Measurements from ENCODE around the gene GPANK1.
A peak's percentile ranks its signal among the peaks of the same experiment; 100 is the strongest.
"Not testable (repeated sequence)": the region's sequence is repeated elsewhere in the genome, so short reads cannot be mapped to it uniquely, and the experiment has no call there.

The GPANK1 gene

DNA sequence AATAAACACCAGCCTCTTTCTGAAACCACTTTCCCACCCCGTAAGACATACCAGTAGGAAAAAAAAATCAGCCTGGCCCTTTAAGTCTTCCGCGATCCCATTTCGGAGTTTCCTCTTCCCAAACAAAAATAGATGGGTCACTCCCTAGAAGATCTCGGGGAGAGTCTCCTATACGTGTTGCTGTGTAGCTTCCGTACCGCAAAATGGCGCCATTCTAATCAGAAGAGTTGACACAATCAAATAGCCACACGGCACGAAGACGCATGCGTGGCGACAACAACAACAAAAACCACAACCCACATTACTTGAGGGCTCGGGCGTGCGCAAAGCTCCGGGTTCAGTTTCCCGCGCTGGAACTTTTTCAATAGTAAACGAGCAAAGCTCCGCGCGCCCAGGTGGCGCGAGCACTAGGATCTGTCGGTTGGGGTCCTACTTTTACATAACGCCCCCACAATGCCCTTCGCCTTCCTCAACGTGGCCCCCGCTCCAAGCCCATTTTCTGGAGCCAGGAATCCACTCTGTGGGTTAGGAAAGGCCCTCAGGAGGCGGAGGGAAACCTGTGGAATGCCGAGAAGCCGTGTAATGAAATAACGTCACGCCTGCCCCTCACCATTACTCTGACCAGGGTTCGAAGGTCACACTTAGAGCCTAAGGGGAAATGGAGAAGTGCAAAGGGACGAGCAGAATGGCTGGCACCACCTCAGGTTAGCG, at the start of gene GPANK1:
TSS of gene GPANK1 (minus strand) at position 208 of the 711 bp plus-strand sequence. CDS start 519 bp downstream, outside the sequence.
- peak; percentile 82 to 87 for DNase-seq (ENCODE audit: low read depth in 2 of 2)

DNA sequence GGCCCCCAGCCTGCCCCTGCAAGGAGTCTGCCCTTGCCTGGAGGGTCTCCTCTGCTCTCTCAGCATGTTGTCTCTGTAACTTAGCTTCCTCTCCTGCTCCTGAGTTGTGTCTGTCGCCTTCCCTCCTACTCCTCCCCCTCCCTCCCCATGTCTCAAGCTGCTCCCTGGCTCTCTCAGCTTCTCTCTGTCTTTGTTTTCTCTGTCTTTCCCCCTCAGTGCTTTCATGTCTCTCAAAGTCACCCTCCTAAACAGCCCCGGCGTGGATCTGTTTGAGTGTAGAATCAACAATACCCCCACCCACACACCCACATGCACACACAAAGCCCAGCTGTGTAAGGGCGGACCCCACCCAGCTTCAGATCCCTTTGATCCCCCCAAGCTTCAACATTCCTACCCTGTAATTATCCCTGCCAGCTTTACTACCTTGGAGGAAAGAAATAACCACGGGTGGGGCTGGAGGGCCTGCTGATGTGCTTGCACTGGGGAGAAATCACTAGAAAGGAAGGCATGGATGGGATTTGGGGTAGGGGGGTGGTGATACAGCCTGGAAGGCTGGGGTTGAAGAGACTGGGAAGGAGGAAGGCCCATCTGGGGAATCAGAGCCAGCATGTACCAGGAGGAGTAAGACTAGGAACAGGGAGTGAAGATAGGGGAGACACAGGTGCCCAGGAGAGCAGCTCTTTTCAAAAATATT, 49.3 kb upstream of the GPANK1 start:
- DNase-seq (ENCODE audit: low read depth in 2 of 2): no peak

- DNase-seq (ENCODE audit: low read depth in 2 of 2): no peak
Observed at GRCh38 chr6:31713465-31713864, 48.7 kb upstream of the GPANK1 start.

DNA sequence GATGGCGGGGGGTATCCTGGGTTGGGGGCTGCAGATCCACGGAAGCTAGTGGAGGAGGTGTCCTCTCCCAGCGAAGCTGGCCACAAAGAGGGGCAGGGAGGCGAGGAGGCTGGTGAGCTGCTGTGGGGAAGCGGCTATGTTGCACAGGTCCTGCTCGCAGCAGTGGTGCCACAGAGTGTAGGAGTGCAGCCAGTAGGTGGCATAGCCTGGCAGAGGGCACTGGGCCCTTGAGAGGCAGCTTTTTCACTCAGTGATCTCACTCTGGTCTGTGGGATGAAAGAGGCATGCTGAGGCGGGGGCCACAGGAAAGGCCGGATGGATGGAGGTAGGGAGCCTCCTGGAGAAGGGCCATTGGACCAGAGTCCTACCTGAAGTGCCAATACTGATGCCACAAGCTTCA, 47.5 kb upstream of the GPANK1 start:
- no peak for DNase-seq (ENCODE audit: low read depth in 2 of 2)

DNA sequence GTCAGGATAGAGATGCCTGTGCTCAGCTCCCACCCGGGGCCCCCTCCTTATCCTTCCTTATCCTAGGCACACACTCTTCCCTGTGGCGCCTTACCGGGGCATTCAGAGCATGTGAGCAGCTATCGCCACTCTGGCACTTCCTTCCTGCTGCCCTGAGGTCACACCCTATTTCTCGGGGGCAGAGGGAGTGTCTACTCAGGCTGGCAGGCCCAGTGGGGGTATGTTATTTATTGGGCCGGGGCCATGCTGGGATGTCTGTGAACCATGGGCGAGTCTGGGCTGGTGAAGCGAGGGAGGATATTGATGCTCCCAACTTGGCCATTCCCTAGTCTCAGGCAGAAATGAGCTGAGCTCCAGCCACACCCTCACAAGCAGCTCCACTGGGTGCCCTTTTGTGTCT, 46.4 kb upstream of the GPANK1 start:
- no peak for DNase-seq (ENCODE audit: low read depth in 2 of 2)

DNA sequence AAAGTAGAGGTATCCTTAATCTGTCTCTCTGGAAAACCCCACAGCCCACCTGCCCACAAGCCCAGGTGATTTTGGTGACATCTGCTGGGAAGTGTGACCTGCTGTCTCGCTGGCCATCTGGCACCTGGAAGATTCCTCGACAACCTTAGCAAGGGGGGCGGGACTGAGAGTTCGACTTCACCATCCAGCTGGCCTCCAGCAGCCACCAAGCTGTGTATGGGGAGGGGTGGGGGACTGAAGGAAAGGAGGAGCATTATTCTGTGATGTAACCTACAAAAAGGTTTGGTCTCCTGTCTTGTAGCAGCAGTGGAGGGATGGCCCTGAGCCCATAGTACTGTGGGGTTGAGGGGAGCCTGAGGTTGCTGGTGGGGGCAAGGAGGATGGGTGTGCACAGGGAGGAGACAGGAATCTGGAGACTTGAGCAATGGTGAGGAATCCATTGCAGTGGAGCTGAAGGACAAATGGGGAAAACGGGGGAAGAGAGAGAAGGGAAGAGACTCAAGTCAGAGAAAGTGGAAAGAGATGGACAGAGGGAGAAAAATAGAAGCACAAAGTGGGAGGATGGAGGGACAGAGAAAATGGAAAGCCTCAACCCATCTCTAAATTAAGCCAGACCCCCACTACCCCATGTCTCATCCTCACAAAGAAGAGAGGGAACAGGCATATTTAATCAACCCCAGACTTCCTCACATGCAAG, 45.9 kb upstream of the GPANK1 start:
- no peak for DNase-seq (ENCODE audit: low read depth in 2 of 2)

DNA sequence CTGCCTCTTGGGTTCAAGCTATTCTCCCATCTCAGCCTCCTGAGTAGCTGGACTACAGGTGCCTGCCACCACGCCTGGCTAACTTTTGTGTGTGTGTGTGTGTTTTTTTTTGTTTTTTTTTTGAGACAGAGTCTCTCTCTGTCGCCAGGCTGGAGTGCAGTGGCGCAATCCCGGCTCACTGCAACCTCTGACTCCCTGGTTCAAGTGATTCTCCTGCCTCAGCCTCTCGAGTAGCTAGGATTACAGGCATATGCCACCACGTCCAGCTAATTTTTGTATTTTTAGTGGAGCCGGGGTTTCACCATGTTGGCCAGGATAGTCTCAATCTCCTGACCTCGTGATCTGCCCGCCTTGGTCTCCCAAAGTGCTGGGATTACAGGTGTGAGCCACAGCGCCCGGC, 44.4 kb upstream of the GPANK1 start:
- not testable (repeated sequence) for DNase-seq (ENCODE audit: low read depth in 2 of 2)

DNA sequence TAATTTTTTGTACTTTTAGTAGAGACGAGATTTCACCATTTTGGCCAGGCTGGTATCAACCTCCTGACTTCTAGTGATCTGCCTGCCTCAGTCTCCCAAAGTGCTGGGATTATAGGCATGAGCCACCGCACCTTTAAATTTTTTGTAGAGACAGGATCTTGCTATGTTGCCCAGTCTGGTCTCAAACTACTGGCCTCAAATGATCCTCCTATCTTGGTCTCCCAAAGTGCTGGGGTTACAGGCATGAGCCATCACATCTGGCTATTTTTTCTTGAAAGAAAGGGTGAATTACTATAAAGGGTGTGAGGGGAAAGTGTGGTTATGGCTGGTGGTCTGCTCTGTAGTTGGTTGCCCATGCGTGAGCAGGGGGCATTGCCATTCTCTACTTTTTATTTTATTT, 43.4 kb upstream of the GPANK1 start:
- DNase-seq (ENCODE audit: low read depth in 2 of 2): no peak

DNA sequence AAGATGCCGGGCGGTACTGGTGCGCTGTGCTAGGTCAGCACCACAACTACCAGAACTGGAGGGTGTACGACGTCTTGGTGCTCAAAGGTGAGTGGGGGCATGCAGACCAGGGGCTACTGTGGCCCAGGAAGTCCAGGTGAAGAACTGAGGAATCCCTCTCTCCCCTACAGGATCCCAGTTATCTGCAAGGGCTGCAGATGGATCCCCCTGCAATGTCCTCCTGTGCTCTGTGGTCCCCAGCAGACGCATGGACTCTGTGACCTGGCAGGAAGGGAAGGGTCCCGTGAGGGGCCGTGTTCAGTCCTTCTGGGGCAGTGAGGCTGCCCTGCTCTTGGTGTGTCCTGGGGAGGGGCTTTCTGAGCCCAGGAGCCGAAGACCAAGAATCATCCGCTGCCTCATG, 42.9 kb upstream of the GPANK1 start:
- DNase-seq (ENCODE audit: low read depth in 2 of 2): no peak

DNA sequence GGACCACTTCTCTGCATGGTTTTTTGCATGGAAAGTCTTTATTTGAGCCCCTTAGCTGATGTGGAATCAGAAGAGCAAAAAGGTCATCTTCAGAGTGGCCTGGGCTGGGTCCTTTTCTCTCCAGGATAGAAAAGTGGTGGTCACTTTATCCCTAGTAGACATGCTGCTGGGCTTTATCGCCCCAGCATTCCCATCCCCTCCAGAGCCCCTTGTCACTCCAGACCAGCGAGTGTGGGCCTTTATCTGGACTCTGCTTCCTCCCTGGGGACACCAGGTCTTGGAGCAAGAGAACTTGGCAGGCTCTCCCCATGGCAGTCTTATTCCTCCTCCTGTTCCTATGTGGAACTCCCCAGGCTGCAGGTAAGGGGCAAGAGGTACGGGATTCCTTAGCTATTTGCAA, 41.8 kb upstream of the GPANK1 start, which contains the start of gene LY6G6F:
TSS of gene LY6G6F (plus strand) at position 268 of the 400 bp plus-strand sequence. CDS start at position 309, 41 bp downstream.
- no peak for DNase-seq (ENCODE audit: low read depth in 2 of 2)

DNA sequence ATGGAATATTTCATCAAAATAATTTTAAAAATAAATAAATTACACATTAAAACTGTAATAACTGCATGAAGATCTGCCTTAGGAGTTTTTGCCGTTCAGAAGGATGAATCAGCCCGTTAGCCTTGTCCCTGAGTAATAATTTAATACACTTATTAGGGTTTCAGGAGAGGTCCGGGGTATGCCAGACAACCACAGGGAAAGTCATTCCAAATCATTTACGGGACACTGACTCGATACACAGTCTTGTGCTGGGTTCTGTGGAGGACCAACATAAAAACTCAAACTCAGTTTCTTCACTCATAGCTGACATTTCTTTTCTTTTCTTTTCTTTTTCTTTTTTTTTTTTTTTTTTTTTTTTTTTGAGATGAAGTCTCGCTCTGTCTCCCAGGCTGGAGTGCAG, 41.1 kb upstream of the GPANK1 start:
- no peak for DNase-seq (ENCODE audit: low read depth in 2 of 2)

GRCh38 chr6:31702819-31703716, 38.3 kb upstream of the GPANK1 start, which contains the start of gene ABHD16A:
Gene ABHD16A (minus strand): TSS chr6:31703324. CDS start chr6:31703281, 43 bp downstream.
- peak; percentile 94 to 96 for DNase-seq (ENCODE audit: low read depth in 2 of 2)

GRCh38 chr6:31702405-31702818, 37.6 kb upstream of the GPANK1 start:
- DNase-seq (ENCODE audit: low read depth in 2 of 2): no peak

GRCh38 chr6:31701666-31702404, 37.0 kb upstream of the GPANK1 start:
- no peak for DNase-seq (ENCODE audit: low read depth in 2 of 2)

DNA sequence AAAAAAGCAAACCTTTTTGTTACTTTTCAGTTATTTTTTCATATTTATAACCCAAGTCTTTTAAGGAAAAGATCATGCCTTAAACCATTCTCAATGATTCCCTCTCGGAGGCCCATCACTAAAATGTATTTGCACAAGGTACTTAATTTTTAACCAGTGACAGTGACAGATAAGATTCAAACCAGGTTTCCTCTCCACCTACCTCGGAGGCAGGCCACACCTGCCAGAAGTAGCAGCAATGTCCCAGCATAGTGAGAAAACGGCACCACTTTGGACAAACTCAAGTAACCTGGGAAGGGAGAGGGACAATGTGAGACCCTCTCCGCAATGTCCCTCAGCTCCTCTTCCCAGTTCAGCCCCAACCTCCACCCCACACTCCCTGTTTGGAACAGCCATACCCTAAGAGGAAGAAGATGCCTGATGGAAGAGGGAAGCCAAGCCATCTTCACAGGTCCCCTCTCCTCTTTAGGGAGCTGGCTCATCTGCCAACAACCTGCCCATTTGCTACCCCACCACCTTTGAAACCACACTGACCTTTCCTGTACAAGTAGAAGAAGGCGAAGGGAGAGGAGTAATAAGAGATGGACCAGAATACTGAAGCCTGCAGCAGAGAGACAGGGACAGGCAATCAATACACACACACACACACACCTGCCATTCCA, 36.1 kb upstream of the GPANK1 start:
- no peak for DNase-seq (ENCODE audit: low read depth in 2 of 2)

DNA sequence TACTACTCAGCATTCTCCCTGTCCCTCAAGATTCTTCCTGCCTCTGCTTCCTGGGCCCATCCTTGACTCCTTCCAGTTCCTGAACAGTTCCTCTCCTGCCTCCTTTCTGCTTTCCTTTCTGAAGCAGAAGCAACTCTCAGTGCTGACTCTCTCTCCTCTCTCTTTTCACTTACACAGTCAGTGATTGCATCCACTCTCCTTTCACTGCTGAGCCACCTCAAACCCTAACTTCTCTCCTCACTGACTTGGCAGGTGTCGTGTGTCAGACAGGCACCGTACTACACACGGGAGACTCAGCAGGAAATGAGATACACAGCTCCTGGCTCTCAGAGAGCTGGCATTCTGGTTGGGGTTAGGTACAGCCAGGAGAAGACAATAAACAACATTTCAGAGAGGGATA, 32.8 kb upstream of the GPANK1 start:
- DNase-seq (ENCODE audit: low read depth in 2 of 2): no peak

- no peak for DNase-seq (ENCODE audit: low read depth in 2 of 2)
Observed at GRCh38 chr6:31693535-31693934, 28.7 kb upstream of the GPANK1 start.

DNA sequence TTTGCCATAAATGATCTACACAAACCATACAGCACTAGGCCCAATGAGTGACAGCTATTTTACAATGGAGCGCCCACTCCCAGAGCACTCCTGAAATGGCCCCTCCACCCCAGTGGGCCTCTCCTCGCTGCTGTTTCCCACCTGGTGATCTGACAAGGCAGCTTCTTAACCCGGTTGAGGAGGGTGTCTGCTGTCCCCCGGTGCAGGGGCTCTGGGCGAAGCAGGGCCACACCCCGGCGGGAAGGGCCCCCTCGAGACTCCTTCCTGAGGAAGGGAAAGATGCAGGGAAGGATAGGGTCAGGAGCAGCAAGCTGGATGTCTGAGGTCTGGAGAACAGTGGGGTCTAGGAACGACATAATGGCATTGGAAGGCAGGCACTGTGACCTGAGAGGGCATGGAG, 28.1 kb upstream of the GPANK1 start:
- DNase-seq (ENCODE audit: low read depth in 2 of 2): no peak

DNA sequence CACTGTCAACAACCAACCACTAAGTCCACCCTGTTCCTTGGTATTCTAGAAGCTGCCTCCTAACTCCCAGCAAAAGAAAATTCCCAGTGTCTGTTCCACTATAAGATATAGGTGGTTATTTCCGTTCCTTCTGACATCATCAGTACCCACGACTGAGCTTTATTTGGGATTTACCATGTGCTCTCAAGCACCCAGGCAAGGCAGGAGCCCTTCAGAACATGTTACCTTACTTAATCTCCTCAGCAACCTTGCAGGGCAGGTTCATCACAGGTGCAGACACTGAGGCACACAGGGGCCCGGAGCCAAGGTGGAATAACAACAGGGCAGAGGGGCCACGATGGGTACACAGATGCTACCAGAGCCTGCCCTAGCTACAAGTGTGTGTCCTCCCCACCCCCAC, 27.6 kb upstream of the GPANK1 start:
- DNase-seq (ENCODE audit: low read depth in 2 of 2): no peak

DNA sequence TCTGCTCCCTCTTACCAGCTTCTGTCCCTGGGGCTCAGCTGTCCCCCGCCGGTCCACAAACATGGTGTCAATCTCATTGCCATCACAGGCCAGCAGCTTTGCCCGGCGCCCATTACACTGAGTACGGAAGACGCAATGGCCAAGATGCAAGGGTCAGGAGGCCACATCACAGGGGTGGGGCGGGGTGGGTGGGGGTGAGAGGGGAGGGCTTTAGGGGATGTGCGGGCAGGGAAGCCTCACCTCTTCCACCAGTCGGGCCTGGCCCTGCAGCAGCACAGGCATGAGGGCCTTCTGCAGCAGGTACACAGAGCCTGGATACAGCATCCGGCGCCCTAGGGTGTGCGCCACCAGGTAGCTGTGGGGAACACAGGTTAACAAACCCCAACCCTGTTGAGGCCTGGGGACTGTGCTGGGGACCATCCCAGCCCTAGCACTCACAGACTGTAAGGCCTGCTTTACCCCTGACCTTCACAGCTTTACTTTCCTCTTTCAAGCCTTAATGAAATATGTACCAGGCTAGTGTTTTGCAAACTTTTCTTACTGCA, 26.8 kb upstream of the GPANK1 start:
- no peak for DNase-seq (ENCODE audit: low read depth in 2 of 2)

Measured in stimulated activated CD8-positive, alpha-beta memory T cell treated with anti-CD3 and anti-CD28 coated beads, Interleukin-7, amount 100 ng/mL, for 4 hours (primary cell).